Panc1 (cell line): ENCODE data around the gene CNOT11.

ENCODE experiments used
- CTCF ChIP-seq: fragments of 450-650 bp; IDR thresholded peaks from 2 replicates; pipeline ENCODE4 v1.5.1; 2017; ENCODE audit warnings: mild to moderate bottlenecking
- POLR2AphosphoS5 ChIP-seq: IDR thresholded peaks from 2 replicates; pipeline ENCODE4 v1.6.1; 2012; ENCODE audit warnings: mild to moderate bottlenecking, low read depth, low read length, moderate library complexity

- TF ChIP-seq CTCF: no peak
- no peak for TF ChIP-seq POLR2AphosphoS5
Measured at GRCh38 chr2:101305035-101305434, 52.3 kb downstream of the CNOT11 start.
